ENCODE results near the gene ZNF804B.

GRCh38 chr7:89073776-89074175 lies 314.3 kb downstream of the ZNF804B start:
- no peak for TF ChIP-seq RAD21 (IDR thresholded peaks at IDR 0.05; ENCODE audit: low read length)
- TF ChIP-seq, protein P1, sequence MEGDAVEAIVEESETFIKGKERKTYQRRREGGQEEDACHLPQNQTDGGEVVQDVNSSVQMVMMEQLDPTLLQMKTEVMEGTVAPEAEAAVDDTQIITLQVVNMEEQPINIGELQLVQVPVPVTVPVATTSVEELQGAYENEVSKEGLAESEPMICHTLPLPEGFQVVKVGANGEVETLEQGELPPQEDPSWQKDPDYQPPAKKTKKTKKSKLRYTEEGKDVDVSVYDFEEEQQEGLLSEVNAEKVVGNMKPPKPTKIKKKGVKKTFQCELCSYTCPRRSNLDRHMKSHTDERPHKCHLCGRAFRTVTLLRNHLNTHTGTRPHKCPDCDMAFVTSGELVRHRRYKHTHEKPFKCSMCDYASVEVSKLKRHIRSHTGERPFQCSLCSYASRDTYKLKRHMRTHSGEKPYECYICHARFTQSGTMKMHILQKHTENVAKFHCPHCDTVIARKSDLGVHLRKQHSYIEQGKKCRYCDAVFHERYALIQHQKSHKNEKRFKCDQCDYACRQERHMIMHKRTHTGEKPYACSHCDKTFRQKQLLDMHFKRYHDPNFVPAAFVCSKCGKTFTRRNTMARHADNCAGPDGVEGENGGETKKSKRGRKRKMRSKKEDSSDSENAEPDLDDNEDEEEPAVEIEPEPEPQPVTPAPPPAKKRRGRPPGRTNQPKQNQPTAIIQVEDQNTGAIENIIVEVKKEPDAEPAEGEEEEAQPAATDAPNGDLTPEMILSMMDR (conservative IDR thresholded peaks at IDR 0.05; ENCODE audit: low read depth, low read length) = no peak
